Fibroblast of pulmonary artery (primary cell): Measurements from ENCODE around the gene STX4.

Source experiments
- DNase-seq: peaks from one replicate; pipeline ENCODE4 v3.0.0-alpha.2; 2010; ENCODE audit warnings: low read depth
- H3K4me3 ChIP-seq: replicated peaks from 2 replicates; pipeline ENCODE4 v1.5.1; 2011; ENCODE audit warnings: low read depth, mild to moderate bottlenecking, control low read depth, low read length, moderate library complexity
- CTCF ChIP-seq: IDR thresholded peaks from 2 replicates; pipeline ENCODE4 v1.5.1; 2011; ENCODE audit warnings: mild to moderate bottlenecking, control low read depth, low read length, inconsistent platforms; ENCODE audit errors: missing control alignments

STX4 gene

DNA sequence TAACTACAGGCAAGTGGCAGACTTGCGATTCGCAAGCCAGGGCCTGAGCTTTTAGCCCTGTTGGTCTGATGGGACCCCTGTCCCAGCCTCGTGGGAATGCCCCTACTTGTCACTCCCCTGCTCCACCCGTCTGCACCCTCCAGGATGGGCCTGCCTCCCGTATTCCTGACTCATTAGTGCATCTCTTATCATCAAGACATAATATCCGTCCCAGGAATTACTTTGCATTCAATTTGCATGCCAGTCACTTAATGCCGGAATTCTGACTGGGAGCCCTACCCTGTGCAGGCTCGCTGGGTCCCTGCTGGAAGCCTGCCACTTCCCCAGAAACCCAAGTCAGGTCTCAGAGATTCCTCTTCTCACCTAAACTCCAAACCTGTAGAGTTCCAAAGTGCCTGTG lies 52.1 kb downstream of the STX4 start:
- no peak overlapping the region for H3K4me3 ChIP-seq
- DNase-seq, result no peak
- TF ChIP-seq CTCF, result no peak

GRCh38 chr16:31085873-31086628 lies 52.7 kb downstream of the STX4 start:
- TF ChIP-seq CTCF, result no peak
- no peak for DNase-seq

DNA sequence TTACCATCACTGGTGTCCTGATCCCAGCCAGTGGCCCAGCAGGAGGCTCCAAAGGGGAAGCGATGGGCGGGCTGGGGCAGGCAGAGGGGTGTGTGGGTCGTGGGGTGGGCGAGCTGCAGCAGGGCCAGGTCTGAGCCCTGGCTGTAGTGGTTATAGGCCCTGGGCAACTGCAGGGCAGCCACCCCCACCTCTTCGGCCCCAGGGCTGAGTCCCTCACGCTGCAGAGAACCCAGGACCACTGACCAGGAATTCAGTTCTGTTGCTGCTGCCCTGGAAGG lies 53.2 kb downstream of the STX4 start:
- no peak for DNase-seq
- no peak for TF ChIP-seq CTCF

More at GRCh38 chr16:31085873-31086628, 52.7 kb downstream of the STX4 start:
- H3K4me3 ChIP-seq, result no peak overlapping the region

DNA sequence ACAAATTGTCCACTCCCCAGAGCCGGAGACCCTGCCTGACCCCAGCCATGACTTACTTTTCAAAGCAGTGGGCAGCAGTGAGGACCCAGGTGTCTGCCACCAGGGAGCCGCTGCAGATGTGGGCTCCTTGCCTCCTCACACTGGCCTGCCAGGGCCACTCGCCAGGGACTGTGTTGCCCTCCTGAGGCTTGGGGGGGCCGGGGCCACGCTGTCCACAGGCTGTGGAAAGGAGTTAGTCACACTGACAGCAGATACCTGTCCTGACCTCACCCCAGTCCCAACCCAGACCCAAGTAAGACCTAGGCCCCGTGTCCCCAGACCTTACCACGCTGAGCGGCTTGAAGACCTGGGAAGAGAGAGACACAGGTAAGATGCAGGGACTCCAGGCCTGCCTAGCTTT lies 54.1 kb downstream of the STX4 start:
- no peak overlapping the region for H3K4me3 ChIP-seq
- no peak for TF ChIP-seq CTCF
- DNase-seq, result no peak

More for the DNA sequence above, 53.2 kb downstream of the STX4 start:
- H3K4me3 ChIP-seq, result no peak overlapping the region

DNA sequence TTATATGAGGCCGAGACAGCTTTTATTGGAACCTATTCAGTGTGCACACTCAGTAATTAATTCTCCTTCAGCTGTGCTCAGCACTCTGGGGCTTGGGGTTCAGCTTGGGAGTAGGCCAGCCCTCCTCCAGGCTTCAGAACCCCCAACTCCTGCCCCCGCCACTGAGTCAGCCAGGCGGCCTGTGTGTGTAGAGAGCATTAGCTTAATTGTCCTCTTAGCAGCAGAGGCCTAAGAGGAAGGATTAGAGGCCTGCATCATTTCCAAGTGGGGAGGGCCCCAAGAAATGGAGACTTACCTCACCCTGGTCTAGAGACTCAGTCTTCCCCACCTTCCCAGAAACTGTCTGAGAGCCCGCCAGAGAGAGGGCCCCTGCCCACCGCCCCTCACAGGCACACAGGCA lies 54.6 kb downstream of the STX4 start:
- H3K4me3 ChIP-seq, result no peak overlapping the region
- TF ChIP-seq CTCF, result no peak
- DNase-seq, result no peak

DNA sequence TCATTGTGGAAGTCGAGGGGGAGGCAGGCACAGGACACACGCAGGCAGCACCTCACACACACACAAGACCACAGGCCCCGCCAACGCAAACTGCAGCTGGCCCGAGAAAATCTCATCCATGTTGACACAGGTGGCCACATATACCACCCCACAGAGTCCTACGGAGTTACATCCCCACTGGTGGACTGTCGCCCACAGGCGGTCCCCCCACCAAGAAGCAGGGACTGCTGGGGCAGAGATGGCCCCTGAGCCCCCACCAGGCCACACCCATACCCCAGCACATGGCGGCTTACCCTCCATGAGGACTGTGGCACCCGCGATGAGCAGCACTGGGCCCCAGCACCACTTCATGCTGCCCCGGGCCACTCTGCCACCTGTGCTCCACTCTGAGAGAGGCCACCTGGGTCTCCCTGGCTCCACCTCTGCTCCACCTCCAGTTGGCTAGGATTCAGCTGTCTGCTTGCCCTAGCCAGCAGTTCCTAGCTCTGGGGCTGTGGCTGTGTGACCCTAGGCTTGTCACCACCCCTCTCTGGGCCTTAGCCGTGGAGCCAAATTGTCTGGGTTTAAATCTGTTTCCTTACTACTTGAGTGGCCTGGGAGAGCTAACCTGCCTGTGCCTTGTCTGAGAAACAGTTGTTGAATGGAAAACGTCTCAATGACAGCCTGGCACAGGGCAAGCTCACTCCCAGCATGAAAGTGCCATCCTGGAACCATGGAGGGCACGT lies 55.3 kb downstream of the STX4 start, which contains the start of gene PRSS53:
Gene PRSS53 (minus strand): TSS at position 485 of the 725 bp plus-strand sequence. CDS start 134 bp downstream, at position 351.
- DNase-seq, result no peak
- H3K4me3 ChIP-seq, result no peak within 1 kb of the TSS
- TF ChIP-seq CTCF, result no peak
